BE2C (cell line): ENCODE data around the gene MPDZ.

Experiments used
- DNase-seq: peaks from one replicate; pipeline ENCODE4 v3.0.0-alpha.2; 2020
- H3K27me3 ChIP-seq: fragments of 250-450 bp; sonication (Bioruptor Pico); 2 replicates; pipeline ENCODE4 v1.5.1; 2020; ENCODE audit warnings: mild to moderate bottlenecking
- H3K36me3 ChIP-seq: fragments of 250-450 bp; sonication (Bioruptor Pico); 2 replicates; pipeline ENCODE4 v1.5.1; 2020; ENCODE audit warnings: mild to moderate bottlenecking
- H3K4me1 ChIP-seq: fragments of 250-450 bp; sonication (Bioruptor Pico); 2 replicates; pipeline ENCODE4 v1.5.1; 2020
- H3K4me3 ChIP-seq: 2 replicates; pipeline ENCODE4 v1.5.1; 2011; ENCODE audit warnings: low read depth, low read length
- H3K9me3 ChIP-seq: fragments of 250-450 bp; sonication (Bioruptor Pico); 2 replicates; pipeline ENCODE4 v1.5.1; 2020
- TF ChIP-seq, protein P1 (sequence below): IDR thresholded peaks from 2 replicates; pipeline ENCODE4 v1.5.1; 2012; ENCODE audit warnings: mild to moderate bottlenecking, low read depth, low read length

The MPDZ gene

DNA sequence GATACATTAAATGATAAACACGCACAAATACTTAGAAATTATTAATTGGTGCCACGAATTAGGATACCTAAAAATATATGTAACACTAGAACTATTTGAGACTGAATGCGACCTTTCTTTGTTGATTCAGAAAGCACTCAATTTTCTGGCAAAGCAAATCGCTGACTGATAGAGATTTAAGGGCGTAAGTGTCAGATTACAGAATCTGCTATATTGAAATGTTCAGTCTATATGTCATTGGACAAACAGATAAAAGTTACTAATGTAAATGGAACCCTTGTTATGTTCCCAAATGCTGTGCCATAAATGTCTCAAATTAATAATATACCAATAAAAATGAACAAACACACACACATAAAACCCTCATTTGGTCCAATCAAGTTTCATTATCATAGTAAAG lies 137.9 kb downstream of the MPDZ start:
- Histone ChIP-seq H3K4me1 (no peaks in the 10 kb centered on the region), H3K9me3 (no peaks in the 10 kb centered on the region), H3K27me3 (no peaks in the 10 kb centered on the region), H3K36me3 (peaks cover 15% of the 10 kb centered on the region; the same call in 1 of the 2 replicates), H3K4me3 (no peak overlapping the region)
- TF ChIP-seq, protein P1, sequence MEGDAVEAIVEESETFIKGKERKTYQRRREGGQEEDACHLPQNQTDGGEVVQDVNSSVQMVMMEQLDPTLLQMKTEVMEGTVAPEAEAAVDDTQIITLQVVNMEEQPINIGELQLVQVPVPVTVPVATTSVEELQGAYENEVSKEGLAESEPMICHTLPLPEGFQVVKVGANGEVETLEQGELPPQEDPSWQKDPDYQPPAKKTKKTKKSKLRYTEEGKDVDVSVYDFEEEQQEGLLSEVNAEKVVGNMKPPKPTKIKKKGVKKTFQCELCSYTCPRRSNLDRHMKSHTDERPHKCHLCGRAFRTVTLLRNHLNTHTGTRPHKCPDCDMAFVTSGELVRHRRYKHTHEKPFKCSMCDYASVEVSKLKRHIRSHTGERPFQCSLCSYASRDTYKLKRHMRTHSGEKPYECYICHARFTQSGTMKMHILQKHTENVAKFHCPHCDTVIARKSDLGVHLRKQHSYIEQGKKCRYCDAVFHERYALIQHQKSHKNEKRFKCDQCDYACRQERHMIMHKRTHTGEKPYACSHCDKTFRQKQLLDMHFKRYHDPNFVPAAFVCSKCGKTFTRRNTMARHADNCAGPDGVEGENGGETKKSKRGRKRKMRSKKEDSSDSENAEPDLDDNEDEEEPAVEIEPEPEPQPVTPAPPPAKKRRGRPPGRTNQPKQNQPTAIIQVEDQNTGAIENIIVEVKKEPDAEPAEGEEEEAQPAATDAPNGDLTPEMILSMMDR, result no peak
- DNase-seq, result no peak

- TF ChIP-seq, protein P1, result no peak
- Histone ChIP-seq H3K4me3 (no peak overlapping the region), H3K4me1 (no peaks in the 10 kb centered on the region), H3K36me3 (peaks cover 15% of the 10 kb centered on the region; the same call in 1 of the 2 replicates), H3K27me3 (no peaks in the 10 kb centered on the region), H3K9me3 (no peaks in the 10 kb centered on the region)
- no peak for DNase-seq
Measured at GRCh38 chr9:13140843-13141592, 138.5 kb downstream of the MPDZ start.

- Histone ChIP-seq H3K4me1 (no peaks in the 10 kb centered on the region), H3K9me3 (no peaks in the 10 kb centered on the region), H3K36me3 (peaks cover 21% of the 10 kb centered on the region), H3K4me3 (no peak overlapping the region), H3K27me3 (no peaks in the 10 kb centered on the region)
- TF ChIP-seq, protein P1, result no peak
- no peak for DNase-seq
Measured at GRCh38 chr9:13139641-13140171, 139.8 kb downstream of the MPDZ start.

DNA sequence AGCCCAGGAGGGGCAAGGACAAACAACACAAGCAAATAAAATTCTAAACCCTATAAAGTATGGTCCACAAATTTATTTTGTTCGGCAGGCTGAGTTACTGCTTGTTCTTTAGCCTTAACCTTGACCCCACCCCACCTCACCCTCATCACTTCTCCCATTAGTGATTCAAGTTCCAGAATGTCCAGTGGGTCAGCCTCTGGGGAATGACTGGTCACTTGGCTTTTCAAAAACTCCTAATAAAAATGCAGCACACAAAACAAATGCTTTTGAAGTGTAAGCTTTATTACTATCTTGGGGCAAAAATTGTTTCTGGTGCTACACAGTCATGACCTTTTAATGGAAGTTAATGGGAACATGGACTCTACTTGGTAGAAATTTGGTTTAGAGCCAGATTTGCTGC lies 142.1 kb downstream of the MPDZ start:
- H3K4me1 ChIP-seq, result no peaks in the 10 kb centered on the region
- H3K9me3 ChIP-seq, result no peaks in the 10 kb centered on the region
- H3K4me3 ChIP-seq, result no peak overlapping the region
- DNase-seq, result no peak
- H3K36me3 ChIP-seq, result peaks cover 21% of the 10 kb centered on the region
- TF ChIP-seq, protein P1, result no peak
- no peaks in the 10 kb centered on the region for H3K27me3 ChIP-seq

DNA sequence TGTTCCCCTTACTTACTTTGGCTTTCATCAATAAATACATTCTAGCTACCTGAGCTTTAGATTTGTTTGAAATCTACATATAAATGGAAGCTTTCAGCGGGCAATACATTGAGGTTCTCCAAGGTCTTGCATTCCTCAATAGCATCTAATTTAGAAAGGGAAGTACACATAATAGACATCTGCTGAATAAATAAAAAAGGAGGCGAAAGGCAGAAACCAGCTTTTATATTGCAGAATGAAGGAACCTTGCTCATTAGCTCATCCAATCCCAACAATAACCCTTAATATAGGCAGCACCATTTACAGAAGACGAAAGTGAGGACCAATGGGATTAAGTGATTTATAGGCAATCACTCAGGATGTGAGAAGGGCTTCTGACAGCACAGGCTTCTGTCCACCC lies 147.5 kb downstream of the MPDZ start:
- H3K4me3 ChIP-seq, result no peak overlapping the region
- H3K4me1 ChIP-seq, result no peaks in the 10 kb centered on the region
- TF ChIP-seq, protein P1, result no peak
- no peaks in the 10 kb centered on the region for H3K9me3 ChIP-seq
- peaks cover 13% of the 10 kb centered on the region for H3K36me3 ChIP-seq
- no peak for DNase-seq
- no peaks in the 10 kb centered on the region for H3K27me3 ChIP-seq

- DNase-seq, result no peak
- Histone ChIP-seq H3K9me3 (no peaks in the 10 kb centered on the region), H3K4me3 (no peak overlapping the region), H3K27me3 (no peaks in the 10 kb centered on the region), H3K4me1 (no peaks in the 10 kb centered on the region), H3K36me3 (peaks cover 12% of the 10 kb centered on the region)
- TF ChIP-seq, protein P1, result no peak
Measured at GRCh38 chr9:13131416-13131815, 148.1 kb downstream of the MPDZ start.
